ENCODE data around the gene GALC.

GALC gene

DNA sequence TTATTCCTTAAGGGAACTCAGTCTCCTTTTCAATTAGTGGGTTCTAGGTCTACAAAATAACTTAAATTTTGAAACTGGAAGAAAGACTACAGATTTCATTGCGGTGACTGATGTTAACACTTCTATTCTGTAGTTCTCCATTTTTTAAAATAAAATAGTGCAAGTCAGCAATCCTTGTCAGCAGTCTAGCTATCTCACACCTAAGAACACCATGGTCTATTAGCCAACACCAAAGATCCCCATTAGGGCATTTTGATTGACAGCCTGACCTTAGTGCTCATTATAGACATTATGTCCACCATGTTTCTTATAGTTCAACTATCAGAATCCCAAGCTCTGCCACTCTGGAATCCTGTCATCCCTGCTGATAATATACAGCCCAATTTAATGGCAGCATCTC lies 39.4 kb upstream of the GALC start:
- no peaks in the 10 kb centered on the region for H3K27me3 ChIP-seq (ENCODE audit: low read length)
- no peak overlapping the region for H3K9ac ChIP-seq (ENCODE audit: low read length)
- no peak overlapping the region for H3K4me3 ChIP-seq (ENCODE audit: insufficient read depth, low read length, poor library complexity, severe bottlenecking)
- H3K9me3 ChIP-seq (ENCODE audit: insufficient read depth, low read length) = no peaks in the 10 kb centered on the region
- H3K36me3 ChIP-seq (ENCODE audit: low read length) = no peaks in the 10 kb centered on the region
- no peak for TF ChIP-seq EZH2phosphoT487 (conservative IDR thresholded peaks at IDR 0.05; ENCODE audit: low read length)
- TF ChIP-seq, protein P1, sequence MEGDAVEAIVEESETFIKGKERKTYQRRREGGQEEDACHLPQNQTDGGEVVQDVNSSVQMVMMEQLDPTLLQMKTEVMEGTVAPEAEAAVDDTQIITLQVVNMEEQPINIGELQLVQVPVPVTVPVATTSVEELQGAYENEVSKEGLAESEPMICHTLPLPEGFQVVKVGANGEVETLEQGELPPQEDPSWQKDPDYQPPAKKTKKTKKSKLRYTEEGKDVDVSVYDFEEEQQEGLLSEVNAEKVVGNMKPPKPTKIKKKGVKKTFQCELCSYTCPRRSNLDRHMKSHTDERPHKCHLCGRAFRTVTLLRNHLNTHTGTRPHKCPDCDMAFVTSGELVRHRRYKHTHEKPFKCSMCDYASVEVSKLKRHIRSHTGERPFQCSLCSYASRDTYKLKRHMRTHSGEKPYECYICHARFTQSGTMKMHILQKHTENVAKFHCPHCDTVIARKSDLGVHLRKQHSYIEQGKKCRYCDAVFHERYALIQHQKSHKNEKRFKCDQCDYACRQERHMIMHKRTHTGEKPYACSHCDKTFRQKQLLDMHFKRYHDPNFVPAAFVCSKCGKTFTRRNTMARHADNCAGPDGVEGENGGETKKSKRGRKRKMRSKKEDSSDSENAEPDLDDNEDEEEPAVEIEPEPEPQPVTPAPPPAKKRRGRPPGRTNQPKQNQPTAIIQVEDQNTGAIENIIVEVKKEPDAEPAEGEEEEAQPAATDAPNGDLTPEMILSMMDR (IDR thresholded peaks at IDR 0.05; ENCODE audit: insufficient read depth, low read length, poor library complexity, severe bottlenecking) = no peak
- no peak overlapping the region for H3K4me2 ChIP-seq (ENCODE audit: low read depth, low read length, poor library complexity, severe bottlenecking)
- no peaks in the 10 kb centered on the region for H4K20me1 ChIP-seq (ENCODE audit: low read depth, low read length)
- no peak overlapping the region for H3K27ac ChIP-seq (ENCODE audit: low read depth, low read length)
- H3K9me2 ChIP-seq (replicated peaks; ENCODE audit: insufficient read depth, low read length) = no peaks in the 10 kb centered on the region
- no peaks in the 10 kb centered on the region for H3K79me2 ChIP-seq (ENCODE audit: insufficient read depth, low read length)
- H2AFZ ChIP-seq (ENCODE audit: low read depth, low read length, severe bottlenecking) = no peak overlapping the region
- no peaks in the 10 kb centered on the region for H3F3A ChIP-seq (ENCODE audit: insufficient read depth)

DNA sequence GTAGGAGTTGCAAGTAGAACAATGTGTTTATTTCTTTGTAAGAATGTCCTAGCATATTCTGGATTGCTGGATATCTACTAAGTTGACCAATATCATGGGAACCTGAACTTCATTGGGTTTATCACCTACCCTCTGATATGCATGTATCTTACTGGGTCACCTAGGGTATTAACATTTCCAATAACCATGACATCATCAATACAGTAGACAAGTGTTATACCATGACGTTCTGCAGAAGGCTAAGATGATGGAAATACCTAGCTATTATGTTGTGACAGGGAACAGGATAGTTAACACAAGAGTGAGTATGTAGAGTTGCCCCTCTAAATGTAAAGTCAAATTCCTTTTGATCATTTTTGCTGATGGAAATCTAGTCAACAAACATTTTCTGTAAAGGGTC lies 37.9 kb upstream of the GALC start:
- Histone ChIP-seq H3K4me2 (ENCODE audit: low read depth, low read length, poor library complexity, severe bottlenecking) (no peak overlapping the region), H3K9me2 (replicated peaks; ENCODE audit: insufficient read depth, low read length) (no peaks in the 10 kb centered on the region), H3K4me3 (ENCODE audit: insufficient read depth, low read length, poor library complexity, severe bottlenecking) (no peak overlapping the region), H3K36me3 (ENCODE audit: low read length) (no peaks in the 10 kb centered on the region), H4K20me1 (ENCODE audit: low read depth, low read length) (no peaks in the 10 kb centered on the region), H3K27me3 (ENCODE audit: low read length) (no peaks in the 10 kb centered on the region), H2AFZ (ENCODE audit: low read depth, low read length, severe bottlenecking) (no peak overlapping the region), H3K9me3 (ENCODE audit: insufficient read depth, low read length) (no peaks in the 10 kb centered on the region), H3K9ac (ENCODE audit: low read length) (no peak overlapping the region), H3K79me2 (ENCODE audit: insufficient read depth, low read length) (no peaks in the 10 kb centered on the region), H3F3A (ENCODE audit: insufficient read depth) (no peaks in the 10 kb centered on the region), H3K27ac (ENCODE audit: low read depth, low read length) (no peak overlapping the region)
- TF ChIP-seq, protein P1 (IDR thresholded peaks at IDR 0.05; ENCODE audit: insufficient read depth, low read length, poor library complexity, severe bottlenecking) = no peak
- TF ChIP-seq EZH2phosphoT487 (conservative IDR thresholded peaks at IDR 0.05; ENCODE audit: low read length) = no peak

DNA sequence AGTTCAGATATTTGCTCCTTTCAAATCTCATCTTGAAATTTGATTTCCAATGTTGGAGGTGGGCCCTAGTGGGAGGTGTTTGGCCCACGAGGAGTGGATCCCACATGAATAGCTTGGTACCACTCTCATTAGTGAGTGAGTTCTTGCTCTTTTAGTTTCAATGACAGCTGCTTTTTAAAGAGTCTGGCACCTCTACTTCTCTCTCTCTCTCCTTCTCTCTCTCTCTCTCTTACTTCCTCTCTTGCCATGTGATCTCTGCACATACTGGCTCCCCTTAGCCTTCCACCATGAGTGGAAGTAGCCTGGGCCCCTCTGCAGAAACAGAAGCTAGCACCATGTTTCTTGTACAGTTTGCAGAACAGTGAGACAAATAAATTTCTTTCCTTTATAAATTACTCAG lies 37.1 kb upstream of the GALC start:
- TF ChIP-seq, protein P1 (IDR thresholded peaks at IDR 0.05; ENCODE audit: insufficient read depth, low read length, poor library complexity, severe bottlenecking) = no peak
- TF ChIP-seq EZH2phosphoT487 (conservative IDR thresholded peaks at IDR 0.05; ENCODE audit: low read length) = no peak
- Histone ChIP-seq H3K4me2 (ENCODE audit: low read depth, low read length, poor library complexity, severe bottlenecking) (no peak overlapping the region), H3F3A (ENCODE audit: insufficient read depth) (no peaks in the 10 kb centered on the region), H3K79me2 (ENCODE audit: insufficient read depth, low read length) (no peaks in the 10 kb centered on the region), H2AFZ (ENCODE audit: low read depth, low read length, severe bottlenecking) (no peak overlapping the region), H3K9me2 (replicated peaks; ENCODE audit: insufficient read depth, low read length) (no peaks in the 10 kb centered on the region), H3K4me3 (ENCODE audit: insufficient read depth, low read length, poor library complexity, severe bottlenecking) (no peak overlapping the region), H3K9ac (ENCODE audit: low read length) (no peak overlapping the region), H3K36me3 (ENCODE audit: low read length) (no peaks in the 10 kb centered on the region), H4K20me1 (ENCODE audit: low read depth, low read length) (no peaks in the 10 kb centered on the region), H3K27me3 (ENCODE audit: low read length) (no peaks in the 10 kb centered on the region), H3K27ac (ENCODE audit: low read depth, low read length) (no peak overlapping the region), H3K9me3 (ENCODE audit: insufficient read depth, low read length) (no peaks in the 10 kb centered on the region)
